Measurements from ENCODE around the gene LRIG2.

LRIG2 gene

GRCh38 chr1:113169591-113169990 lies 96.6 kb downstream of the LRIG2 start:
- DNase-seq, result no peak

- no peak for DNase-seq
Observed at GRCh38 chr1:113170519-113170918, 97.5 kb downstream of the LRIG2 start.

- no peak for DNase-seq
Observed at GRCh38 chr1:113178106-113178505, 105.1 kb downstream of the LRIG2 start.

GRCh38 chr1:113178522-113178921 lies 105.5 kb downstream of the LRIG2 start:
- DNase-seq, result no peak
